Urinary bladder (tissue), 4 donors: ENCODE results near the gene TPT1. TPM values are rescaled to one million over a fixed set of nuclear protein-coding genes. Genes with fewer than 3 reads are reported as not detected.

Experiments
- DNase-seq: peaks from one replicate; pipeline ENCODE4 v3.0.0-alpha.2; 2015; ENCODE audit errors: extremely low spot score
- H3K27ac ChIP-seq: one replicate; pipeline ENCODE4 v1.5.1; 2013; ENCODE audit warnings: low read depth, mild to moderate bottlenecking, moderate library complexity
- H3K36me3 ChIP-seq: one replicate; pipeline ENCODE4 v1.6.1; 2013; ENCODE audit warnings: mild to moderate bottlenecking, moderate library complexity; ENCODE audit not compliant: insufficient read depth
- H3K4me1 ChIP-seq: one replicate; pipeline ENCODE4 v1.6.1; 2013; ENCODE audit warnings: mild to moderate bottlenecking, moderate library complexity; ENCODE audit not compliant: insufficient read depth
- H3K4me3 ChIP-seq: one replicate; pipeline ENCODE4 v1.5.1; 2013; ENCODE audit warnings: low read depth, low read length
- WGBS: extraction: QIAGEN DNeasy Blood & Tissue Kit; methylation state at CpG from one replicate; pipeline ENCODE4 v1.1.7; 2013; 5-methylcytosine and 5-hydroxymethylcytosine counted together
- polyA plus RNA-seq: library from polyadenylated mRNA; stranded (reverse); fragments of 200-250 nt; gene quantifications from one replicate; pipeline ENCODE4 v1.2.3, GENCODE V29; 2013
- total RNA-seq: library from RNA; depleted of rRNA; stranded (reverse); fragments of >200 nt; gene quantifications from one replicate; pipeline ENCODE4 v1.2.3, GENCODE V29; 2014
- donor health status: healthy with polysubstance abuse.
- donor health status: healthy.

The TPT1 gene
- total and polyA plus RNA-seq, 2 donors, result 4,976 to 5,644 TPM

DNA sequence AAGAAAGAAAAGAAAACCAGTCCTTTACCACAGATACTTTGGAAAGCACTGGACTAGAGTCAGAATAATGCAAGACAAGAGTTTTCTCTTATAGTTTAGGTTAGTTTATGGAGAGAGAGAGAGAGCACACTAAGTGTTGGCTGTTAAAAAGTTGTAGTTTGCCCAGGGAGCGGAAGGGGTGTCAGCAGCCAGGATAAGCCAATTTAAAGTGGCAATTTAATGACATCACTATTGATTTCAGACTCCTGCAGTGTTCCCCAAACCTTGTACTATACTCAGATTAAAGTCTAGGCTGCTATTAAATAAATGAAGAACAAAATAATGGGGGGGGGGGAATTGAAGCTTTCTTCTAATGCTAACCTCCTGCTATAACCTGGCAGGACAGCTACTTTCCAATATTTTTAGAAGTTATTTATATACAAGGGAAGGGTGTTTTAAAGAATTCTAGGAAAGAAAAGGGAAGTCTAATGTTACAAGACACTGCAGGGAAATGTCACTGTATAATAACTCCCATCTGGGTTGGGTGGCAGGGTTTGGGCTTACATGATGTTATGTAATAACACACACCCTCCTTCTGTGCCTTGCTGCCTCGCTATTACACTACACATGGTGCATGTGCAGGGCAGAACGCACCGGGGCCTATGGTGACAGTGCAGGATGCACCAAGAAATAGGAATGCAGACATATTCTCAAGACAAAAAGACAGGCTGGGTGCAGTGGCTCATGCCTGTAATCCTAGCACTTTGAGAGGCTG, 19.9 kb downstream of the TPT1 start:
- no peak for DNase-seq
- Histone ChIP-seq H3K4me3 (no peak overlapping the region), H3K36me3 (no peaks in the 10 kb centered on the region), H3K4me1 (no peaks in the 10 kb centered on the region), H3K27ac (no peak overlapping the region)
- WGBS, result 60% methylated on average over 4 of the region's 4 CpGs

DNA sequence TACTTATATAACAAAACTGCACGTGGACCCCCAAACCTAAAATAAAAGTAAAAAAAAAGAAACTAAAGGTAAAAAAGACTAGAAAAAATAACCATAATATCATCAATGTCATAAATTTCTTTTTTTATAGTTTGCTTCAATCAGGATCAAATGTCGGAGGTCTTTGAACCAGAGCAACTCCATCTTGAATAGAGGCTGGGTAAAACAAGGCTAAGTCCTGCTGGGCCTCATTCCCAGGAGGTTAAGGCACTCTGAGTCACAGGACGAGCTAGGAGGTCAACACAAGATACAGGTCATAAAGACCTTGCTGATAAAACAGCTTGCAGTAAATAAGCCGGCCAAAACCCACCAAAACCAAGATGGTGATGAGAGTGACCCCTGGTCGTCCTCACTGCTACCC, 24.0 kb downstream of the TPT1 start:
- no peak for DNase-seq
- Histone ChIP-seq H3K36me3 (no peaks in the 10 kb centered on the region), H3K27ac (no peak overlapping the region), H3K4me3 (no peak overlapping the region), H3K4me1 (no peaks in the 10 kb centered on the region)
- 84% methylated on average over 5 of the region's 5 CpGs for WGBS

DNA sequence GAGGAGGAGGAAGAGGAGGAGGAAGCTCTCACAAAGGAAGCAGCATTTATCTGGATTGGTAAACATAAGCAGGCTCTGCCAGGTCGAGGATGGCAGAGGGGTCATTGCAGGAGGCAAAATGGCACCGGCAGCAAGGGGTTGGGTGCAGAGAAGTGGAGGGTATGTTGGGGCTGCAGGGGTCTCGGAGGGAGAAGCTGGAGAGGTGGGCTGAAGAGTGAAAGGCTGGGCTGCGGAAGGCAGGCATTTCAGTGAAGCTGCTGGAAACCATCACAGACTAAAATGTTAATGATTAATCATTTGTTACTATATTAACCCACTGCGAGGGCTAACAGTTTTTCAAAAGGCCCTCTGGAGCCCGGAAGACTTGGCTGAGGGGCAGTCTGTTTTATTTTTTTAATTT, 24.6 kb downstream of the TPT1 start:
- WGBS, result 53% methylated on average over 6 of the region's 6 CpGs
- Histone ChIP-seq H3K27ac (no peak overlapping the region), H3K36me3 (no peaks in the 10 kb centered on the region), H3K4me3 (no peak overlapping the region), H3K4me1 (no peaks in the 10 kb centered on the region)
- no peak for DNase-seq

DNA sequence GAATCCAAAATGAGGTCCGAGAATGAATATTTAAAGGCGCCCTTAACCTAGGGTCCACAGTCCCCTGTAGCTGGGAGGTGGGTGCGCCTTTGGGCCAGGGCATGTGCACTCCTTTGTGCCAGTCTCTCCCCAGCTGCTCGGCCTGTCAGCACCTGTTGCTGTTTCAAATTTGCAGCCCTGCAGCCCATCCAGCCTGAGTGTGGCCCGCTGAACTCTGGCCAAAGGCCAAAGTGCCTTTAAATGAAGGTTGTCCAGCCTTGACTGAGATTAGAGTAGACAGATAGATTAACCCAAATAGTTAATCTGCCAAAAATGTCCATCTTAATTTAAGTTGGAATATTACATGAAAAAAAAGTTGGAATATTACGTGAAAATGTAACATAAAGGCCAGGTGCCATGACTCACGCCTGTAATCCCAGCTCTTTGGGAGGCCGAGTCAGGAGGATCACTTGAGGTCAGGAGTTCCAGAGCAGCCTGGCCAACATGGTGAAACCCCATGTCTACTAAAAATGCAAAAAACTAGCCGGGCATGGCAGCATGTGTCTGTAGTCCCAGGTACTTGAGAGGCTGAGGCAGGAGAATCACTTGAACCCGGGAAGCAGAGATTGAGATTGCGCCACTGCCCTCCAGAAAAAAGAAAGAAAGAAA, 25.3 kb downstream of the TPT1 start:
- no peak overlapping the region for H3K27ac ChIP-seq
- WGBS, result 91% methylated on average over 11 of the region's 11 CpGs

DNA sequence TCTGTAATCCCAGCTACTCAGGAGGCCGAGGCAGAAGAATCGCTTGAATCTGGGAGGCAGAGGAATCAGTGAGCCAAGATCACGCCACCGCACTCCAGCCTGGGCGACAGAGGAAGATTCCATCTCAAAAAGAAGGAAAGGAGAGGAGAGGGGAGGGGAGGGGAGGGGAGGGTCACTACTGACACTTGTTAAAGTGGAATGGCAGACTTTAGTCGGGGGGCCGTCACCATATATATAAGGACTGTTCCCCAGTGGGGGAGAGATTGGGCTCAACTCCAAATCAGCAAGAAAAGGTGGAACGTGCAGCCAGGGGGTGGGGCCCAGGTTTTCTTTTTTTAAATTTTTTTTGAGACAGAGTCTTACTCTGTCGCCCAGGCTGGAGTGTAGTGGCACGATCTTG, 26.2 kb downstream of the TPT1 start:
- Histone ChIP-seq H3K36me3 (no peaks in the 10 kb centered on the region), H3K27ac (no peak overlapping the region), H3K4me3 (no peak overlapping the region), H3K4me1 (no peaks in the 10 kb centered on the region)
- no peak for DNase-seq
- 86% methylated on average over 10 of the region's 10 CpGs for WGBS

More for the DNA sequence above, 25.3 kb downstream of the TPT1 start:
- H3K4me3 ChIP-seq, result no peak overlapping the region
- no peaks in the 10 kb centered on the region for H3K4me1 ChIP-seq
- DNase-seq, result no peak
- no peaks in the 10 kb centered on the region for H3K36me3 ChIP-seq

DNA sequence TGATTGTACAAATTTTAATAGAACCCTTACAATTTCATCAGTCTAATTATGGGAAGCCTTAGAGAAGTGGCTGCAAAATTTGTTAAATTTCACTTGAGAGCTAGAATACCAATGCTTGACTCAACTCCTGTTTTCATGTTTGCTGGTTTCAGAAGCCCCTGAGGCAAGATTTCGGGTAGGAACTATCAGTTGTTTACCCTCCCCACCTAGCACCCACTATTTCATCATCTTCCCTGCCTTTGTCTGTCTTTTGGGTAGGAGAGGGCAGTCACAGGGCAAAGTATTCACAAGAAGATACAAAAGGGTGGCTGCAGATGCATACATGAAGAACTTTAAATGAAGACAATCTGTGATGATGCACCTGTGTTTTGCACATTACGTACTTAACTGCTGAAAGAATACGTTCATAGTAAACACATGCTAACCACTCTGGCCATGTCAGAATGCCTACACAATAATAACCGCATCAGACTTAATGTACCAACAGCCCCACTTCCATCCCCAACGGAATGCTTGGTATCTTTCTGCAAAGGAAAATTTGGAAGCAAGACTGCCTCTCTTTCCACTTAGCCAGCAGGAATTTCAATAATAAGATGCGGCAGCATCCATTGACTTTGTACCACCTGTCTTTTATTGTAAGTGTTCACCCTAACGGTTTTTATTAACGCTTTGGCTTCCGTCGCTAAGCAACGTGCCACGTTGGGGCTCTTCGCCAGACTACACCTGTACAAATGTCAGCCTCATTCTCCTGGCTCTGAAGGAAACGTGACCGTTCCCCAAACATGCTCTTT, 30.4 kb downstream of the TPT1 start:
- Histone ChIP-seq H3K27ac (no peak overlapping the region), H3K4me3 (no peak overlapping the region), H3K4me1 (no peaks in the 10 kb centered on the region), H3K36me3 (no peaks in the 10 kb centered on the region)
- DNase-seq, result no peak
- 9% methylated on average over 15 of the region's 15 CpGs for WGBS

DNA sequence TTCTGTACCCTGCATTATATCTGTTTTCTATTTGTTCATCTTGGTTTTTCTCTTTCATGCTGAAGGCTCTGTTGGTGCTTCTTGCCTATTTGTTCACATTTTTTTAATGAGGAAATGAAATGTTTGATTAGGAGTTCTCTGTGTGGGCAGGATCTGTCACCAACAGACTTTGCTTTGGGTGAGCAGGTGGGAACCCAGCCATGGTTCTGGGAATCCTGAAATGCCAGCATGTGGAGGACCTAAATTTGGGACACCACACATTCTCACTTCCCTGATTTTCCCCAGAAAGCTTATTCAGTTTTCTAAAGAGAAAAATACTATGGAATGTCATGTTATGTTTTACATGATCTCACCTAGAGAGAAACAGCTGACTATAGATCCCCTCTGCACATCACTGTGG, 34.0 kb downstream of the TPT1 start:
- no peaks in the 10 kb centered on the region for H3K36me3 ChIP-seq
- no peak for DNase-seq
- no peak overlapping the region for H3K27ac ChIP-seq
- no peaks in the 10 kb centered on the region for H3K4me1 ChIP-seq
- no peak overlapping the region for H3K4me3 ChIP-seq

DNA sequence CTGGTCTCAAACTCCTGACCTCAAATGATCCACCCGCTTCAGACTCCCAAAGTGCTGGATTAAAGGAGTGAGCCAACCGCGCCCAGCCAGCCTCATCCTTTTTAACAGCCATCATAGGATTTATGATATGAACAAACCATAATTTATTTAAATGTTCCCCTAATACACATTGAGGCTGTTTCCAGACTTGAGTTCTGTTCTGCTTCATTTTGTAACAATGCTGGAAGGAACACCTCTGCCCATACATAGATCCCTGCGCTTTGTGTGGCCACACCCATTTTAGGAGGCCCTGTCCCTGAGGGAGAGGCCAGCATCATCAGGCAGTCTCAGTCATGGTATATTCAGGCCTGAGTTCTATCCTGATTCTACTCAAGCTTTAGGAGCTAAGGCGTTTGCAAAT, 35.9 kb downstream of the TPT1 start:
- Histone ChIP-seq H3K36me3 (no peaks in the 10 kb centered on the region), H3K4me3 (no peak overlapping the region), H3K27ac (no peak overlapping the region), H3K4me1 (no peaks in the 10 kb centered on the region)
- WGBS, result 78% methylated on average over 5 of the region's 5 CpGs
- no peak for DNase-seq

DNA sequence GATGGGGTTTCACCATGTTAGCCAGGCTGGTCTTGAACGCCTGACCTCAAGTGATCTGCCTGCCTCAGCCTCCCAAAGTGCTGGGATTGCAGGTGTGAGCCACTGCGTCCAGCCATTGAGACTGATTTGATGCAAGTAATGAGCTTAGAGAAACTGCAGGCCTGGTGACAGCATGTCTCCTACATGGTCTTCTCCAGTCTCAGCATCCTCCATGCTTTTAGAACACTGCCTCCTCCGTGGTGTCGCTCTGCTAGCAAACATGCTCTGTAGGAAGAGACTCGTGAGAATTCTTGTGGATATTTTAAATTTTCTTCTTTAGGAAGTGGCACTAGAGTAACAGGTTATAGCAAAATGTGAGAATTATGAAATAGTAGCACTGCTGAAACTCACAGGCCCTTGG, 37.1 kb downstream of the TPT1 start:
- H3K4me3 ChIP-seq, result no peak overlapping the region
- no peak for DNase-seq
- WGBS, result 84% methylated on average over 5 of the region's 5 CpGs
- no peaks in the 10 kb centered on the region for H3K4me1 ChIP-seq
- H3K27ac ChIP-seq, result no peak overlapping the region
- no peaks in the 10 kb centered on the region for H3K36me3 ChIP-seq

DNA sequence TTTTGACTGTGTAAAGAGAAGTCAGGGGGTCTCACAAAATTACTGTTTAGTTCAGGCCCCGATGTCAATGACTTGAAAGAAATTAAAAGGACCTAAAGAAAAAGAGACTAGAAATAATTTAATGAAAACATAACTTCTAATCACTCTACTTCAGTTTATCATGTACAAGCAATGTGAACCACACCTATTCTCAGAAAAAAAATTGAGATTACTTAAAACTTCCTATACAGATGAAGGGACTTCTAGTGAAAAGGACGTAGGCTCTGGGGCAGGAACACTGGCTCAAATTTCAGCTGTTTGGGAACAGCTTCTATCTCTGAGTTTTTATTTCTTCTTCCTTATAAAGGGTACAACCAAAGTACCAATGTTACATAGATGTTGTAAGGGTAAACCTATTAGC, 38.0 kb downstream of the TPT1 start:
- no peaks in the 10 kb centered on the region for H3K36me3 ChIP-seq
- DNase-seq, result no peak
- no peak overlapping the region for H3K27ac ChIP-seq
- H3K4me1 ChIP-seq, result no peaks in the 10 kb centered on the region
- no peak overlapping the region for H3K4me3 ChIP-seq
- 83% methylated on average over 2 of the region's 2 CpGs for WGBS

DNA sequence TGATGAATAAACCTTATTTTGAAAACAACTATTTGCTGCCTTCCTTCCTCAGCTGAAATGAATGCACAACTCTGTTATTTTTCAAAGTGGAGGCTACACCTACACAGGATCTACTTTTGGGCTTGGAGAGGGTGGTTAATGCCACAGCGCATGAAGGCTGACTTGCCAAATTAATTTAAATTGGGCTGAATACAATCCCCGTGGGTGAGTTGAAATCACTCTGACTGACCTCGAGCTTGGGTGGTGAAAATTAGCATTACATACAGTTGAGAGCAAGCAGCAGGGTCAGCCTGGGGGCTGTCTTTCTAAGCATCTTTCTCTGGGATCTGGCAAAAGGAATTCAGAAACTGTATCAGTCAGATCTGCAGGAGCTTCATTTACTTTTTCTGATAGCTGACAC, 38.5 kb downstream of the TPT1 start:
- Histone ChIP-seq H3K4me3 (no peak overlapping the region), H3K4me1 (no peaks in the 10 kb centered on the region), H3K36me3 (no peaks in the 10 kb centered on the region), H3K27ac (no peak overlapping the region)
- no peak for DNase-seq
- WGBS, result 39% methylated on average over 3 of the region's 3 CpGs

DNA sequence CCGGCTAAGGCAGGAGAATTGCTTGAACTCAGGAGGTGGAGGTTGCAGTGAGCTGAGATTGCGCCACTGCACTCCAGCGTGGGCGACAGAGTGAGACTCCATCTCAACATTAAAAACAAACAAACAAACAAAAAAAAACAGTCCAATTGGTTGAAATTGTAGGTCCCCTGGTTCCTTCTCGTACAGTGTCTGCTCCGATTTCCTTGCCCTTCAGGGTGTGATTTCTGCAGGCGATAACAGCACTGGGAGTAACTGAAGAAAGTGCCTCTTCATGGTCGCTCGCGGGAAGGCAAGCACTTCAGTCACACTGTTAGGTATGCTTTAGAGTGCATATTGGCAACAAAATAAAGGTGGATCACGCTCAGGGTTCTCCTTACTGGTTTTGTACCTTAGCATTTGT, 39.7 kb downstream of the TPT1 start:
- 80% methylated on average over 11 of the region's 11 CpGs for WGBS
- no peaks in the 10 kb centered on the region for H3K4me1 ChIP-seq
- no peaks in the 10 kb centered on the region for H3K36me3 ChIP-seq
- no peak for DNase-seq
- no peak overlapping the region for H3K27ac ChIP-seq
- H3K4me3 ChIP-seq, result no peak overlapping the region

DNA sequence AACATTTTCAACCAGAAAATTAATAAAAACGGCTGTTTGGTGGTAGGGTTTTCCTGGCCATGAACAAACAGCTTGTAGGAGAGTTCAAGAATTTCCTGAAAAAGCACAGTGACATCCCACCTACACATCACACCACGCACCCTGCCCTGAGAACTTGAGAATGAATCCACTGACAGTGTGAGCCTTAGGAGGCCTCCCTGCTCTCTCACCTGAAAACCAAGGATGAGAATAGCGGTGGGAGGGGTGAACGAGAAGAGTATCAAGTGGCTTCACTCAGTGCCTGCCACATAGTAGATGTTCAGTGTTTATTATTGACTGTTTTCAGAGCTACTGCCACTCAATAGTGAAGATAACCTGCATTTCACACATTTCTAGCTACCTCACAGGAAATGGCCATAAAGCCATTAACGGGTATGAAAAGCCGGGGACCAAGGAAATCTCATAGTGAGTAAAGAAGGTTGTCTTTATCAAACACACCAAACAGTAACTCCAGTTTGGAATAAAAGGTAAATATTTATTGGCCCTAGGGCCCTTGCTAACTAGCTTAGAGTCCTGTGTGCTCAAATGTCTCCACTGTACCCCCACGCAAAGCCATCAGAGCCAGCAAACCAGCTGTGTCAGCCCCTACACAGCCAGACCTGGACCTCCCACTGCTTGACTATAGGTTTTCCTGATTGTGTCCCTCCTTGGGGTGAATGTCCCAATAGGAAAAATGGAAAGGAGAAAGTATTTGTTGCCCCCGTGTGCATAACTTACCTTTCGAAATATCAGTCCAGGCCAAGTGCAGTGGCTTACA, 40.6 kb downstream of the TPT1 start:
- no peaks in the 10 kb centered on the region for H3K4me1 ChIP-seq

More for the DNA sequence above, 40.6 kb downstream of the TPT1 start:
- WGBS, result 68% methylated on average over 9 of the region's 9 CpGs
- no peaks in the 10 kb centered on the region for H3K36me3 ChIP-seq
- no peak overlapping the region for H3K4me3 ChIP-seq
- H3K27ac ChIP-seq, result no peak overlapping the region
- no peak for DNase-seq
